Measurements from ENCODE around the gene TRIM41. TPM values are rescaled to one million over a fixed set of nuclear protein-coding genes. Genes with fewer than 3 reads are reported as not detected.

The TRIM41 gene
- total RNA-seq, 1 experiment from 2014 or later: 57.6 TPM

DNA sequence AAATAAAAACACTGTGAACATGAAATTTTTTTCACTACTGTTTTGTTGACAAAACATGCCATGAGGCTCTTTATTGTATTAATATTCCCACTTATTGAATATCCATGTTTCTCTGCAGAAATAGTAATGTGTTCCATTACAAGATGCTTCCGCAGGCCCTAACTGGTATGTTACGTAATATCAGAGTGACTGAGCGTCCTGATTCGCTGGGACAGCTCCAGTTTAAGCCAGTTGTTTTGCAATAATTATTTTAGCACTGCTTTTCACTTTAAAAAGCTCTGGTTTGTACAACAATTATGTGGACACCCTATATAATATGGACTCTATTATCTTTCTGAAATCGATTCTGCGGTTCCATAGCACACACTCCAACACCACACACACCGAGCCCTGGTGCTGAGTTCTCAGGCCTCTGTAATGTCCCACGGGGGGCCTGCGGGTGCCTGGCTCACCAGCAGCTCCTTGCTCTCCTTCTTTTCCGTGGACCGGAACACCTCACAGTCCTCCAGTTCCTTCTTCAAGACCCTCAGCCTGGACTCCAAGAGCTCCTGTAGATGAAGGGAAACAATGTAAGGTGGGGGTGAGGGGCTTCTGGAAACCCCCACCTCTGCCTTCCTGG is 19.9 kb upstream of the TRIM41 start:
- TF ChIP-seq, protein P1, sequence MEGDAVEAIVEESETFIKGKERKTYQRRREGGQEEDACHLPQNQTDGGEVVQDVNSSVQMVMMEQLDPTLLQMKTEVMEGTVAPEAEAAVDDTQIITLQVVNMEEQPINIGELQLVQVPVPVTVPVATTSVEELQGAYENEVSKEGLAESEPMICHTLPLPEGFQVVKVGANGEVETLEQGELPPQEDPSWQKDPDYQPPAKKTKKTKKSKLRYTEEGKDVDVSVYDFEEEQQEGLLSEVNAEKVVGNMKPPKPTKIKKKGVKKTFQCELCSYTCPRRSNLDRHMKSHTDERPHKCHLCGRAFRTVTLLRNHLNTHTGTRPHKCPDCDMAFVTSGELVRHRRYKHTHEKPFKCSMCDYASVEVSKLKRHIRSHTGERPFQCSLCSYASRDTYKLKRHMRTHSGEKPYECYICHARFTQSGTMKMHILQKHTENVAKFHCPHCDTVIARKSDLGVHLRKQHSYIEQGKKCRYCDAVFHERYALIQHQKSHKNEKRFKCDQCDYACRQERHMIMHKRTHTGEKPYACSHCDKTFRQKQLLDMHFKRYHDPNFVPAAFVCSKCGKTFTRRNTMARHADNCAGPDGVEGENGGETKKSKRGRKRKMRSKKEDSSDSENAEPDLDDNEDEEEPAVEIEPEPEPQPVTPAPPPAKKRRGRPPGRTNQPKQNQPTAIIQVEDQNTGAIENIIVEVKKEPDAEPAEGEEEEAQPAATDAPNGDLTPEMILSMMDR (conservative IDR thresholded peaks at IDR 0.05): no peak
- TF ChIP-seq EZH2 (IDR thresholded peaks at IDR 0.05; ENCODE audit: low read depth): no peak

DNA sequence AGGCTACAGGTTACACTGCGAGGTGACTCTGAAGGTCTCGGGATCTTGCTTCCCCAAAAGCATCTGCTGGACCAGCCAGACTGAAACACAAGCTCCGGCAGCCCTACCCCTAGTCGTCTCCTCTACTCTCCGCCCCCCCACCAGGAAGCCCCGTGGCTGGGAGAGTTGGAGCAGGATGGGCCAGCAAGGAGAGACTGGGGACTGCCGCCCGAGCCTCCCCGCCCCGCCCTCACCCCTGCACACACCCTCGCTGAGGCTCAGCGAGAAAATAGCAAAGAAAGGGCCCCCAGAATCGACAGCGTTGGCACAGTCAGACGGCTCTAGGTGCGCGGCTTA is 19.3 kb upstream of the TRIM41 start:
- Histone ChIP-seq H4K20me1 (ENCODE audit: insufficient read depth) (no peaks in the 10 kb centered on the region), H3F3A (ENCODE audit: insufficient read depth, low read depth) (peaks cover 24% of the 10 kb centered on the region; the same call in 1 of the 2 replicates), H3K27me3 (ENCODE audit: insufficient read depth, low read depth) (no peaks in the 10 kb centered on the region), H3K27ac (no peak overlapping the region), H3K4me2 (peak overlapping the region; percentile 82), H3K79me2 (ENCODE audit: low read depth) (no peaks in the 10 kb centered on the region), H2AFZ (peak overlapping the region; percentile 93), H3K9me2 (ENCODE audit: insufficient read depth) (no peaks in the 10 kb centered on the region), H3K9me3 (ENCODE audit: insufficient read depth, low read depth) (no peaks in the 10 kb centered on the region), H3K4me3 (peak overlapping the region; percentile 65), H3K36me3 (ENCODE audit: low read depth) (no peaks in the 10 kb centered on the region), H3K4me1 (replicated peaks; ENCODE audit: insufficient read depth) (peaks cover 12% of the 10 kb centered on the region)
- POLR2A ChIA-PET (ENCODE audit: unreplicated experiment): interaction anchor here (0.6 kb wide), 1 partner anchor 9 kb away, joined by 4 read pairs; no protein-coding TSS in a partner anchor
- BruUV-seq (replicated peaks): no TSS peak
- TF ChIP-seq, protein P1 (conservative IDR thresholded peaks at IDR 0.05): no peak
- TF ChIP-seq EZH2 (IDR thresholded peaks at IDR 0.05; ENCODE audit: low read depth): no peak
- peak in 1 of 2 experiments; percentile 31 for DNase-seq
- CTCF ChIA-PET: no interaction called here
- intact Hi-C loops (cut with micrococcal nuclease; ENCODE audit: unreplicated experiment): no loop called here

More for the DNA sequence above, 19.9 kb upstream of the TRIM41 start:
- H3K27me3 ChIP-seq (ENCODE audit: insufficient read depth, low read depth): no peaks in the 10 kb centered on the region
- H3K27ac ChIP-seq: no peak overlapping the region
- H3K4me2 ChIP-seq: peak overlapping the region; percentile 82
- peak overlapping the region; percentile 65; the same call in 1 of the 2 replicates for H3K4me3 ChIP-seq
- no peaks in the 10 kb centered on the region for H4K20me1 ChIP-seq (ENCODE audit: insufficient read depth)
- no peaks in the 10 kb centered on the region for H3K9me2 ChIP-seq (ENCODE audit: insufficient read depth)
- DNase-seq: no peak
- no peaks in the 10 kb centered on the region for H3K9me3 ChIP-seq (ENCODE audit: insufficient read depth, low read depth)
- H3F3A ChIP-seq (ENCODE audit: insufficient read depth, low read depth): peaks cover 21% of the 10 kb centered on the region; the same call in 1 of the 2 replicates
- CTCF ChIA-PET: no interaction called here
- peaks cover 12% of the 10 kb centered on the region for H3K4me1 ChIP-seq (replicated peaks; ENCODE audit: insufficient read depth)
- POLR2A ChIA-PET (ENCODE audit: unreplicated experiment): interaction anchor here (0.7 kb wide), 1 partner anchor 16 kb away, joined by 4 read pairs; no protein-coding TSS in a partner anchor
- intact Hi-C loops (cut with micrococcal nuclease; ENCODE audit: unreplicated experiment): no loop called here
- no TSS peak for BruUV-seq (replicated peaks)
- H3K79me2 ChIP-seq (ENCODE audit: low read depth): no peaks in the 10 kb centered on the region
- H3K36me3 ChIP-seq (ENCODE audit: low read depth): no peaks in the 10 kb centered on the region
- no peak overlapping the region for H2AFZ ChIP-seq

DNA sequence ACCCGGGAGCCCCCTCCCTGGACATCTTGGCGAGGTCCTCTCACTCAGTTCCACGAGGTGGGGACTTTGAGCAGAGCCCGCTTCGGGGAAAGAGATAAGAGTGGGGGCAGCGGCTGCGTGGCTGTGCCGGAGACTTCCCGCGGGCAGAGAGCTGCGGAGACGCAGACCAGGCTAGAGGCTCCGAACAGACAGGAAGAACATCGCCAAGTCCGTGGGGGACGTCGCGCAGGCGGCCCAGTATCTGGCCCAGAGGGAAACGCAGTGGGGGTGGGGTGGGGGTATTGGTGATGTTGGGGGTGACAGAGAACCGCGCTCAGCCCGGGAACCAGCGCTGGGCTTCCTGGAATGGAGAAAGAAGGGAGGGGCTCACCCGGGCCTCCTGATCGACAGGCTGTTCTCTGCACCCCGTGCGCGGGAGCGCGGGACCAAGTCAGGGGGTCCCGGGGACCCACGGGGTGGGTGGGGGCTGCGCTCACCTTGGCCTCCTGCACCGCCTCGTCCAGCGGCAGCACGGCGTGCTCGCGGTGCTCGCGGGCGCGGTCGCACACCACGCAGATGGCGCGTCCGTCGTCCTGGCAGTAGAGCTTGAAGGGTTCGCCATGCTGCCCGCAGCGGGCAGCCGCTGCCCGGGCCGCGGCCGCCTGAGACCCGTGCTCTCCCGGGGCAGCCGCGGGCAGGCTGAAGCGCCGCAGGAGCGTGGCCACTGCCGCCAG is 18.8 kb upstream of the TRIM41 start:
- peak overlapping the region; percentile 93 for H2AFZ ChIP-seq
- peak in 1 of 2 experiments; percentile 44 for DNase-seq
- H3K36me3 ChIP-seq (ENCODE audit: low read depth): no peaks in the 10 kb centered on the region

More for the DNA sequence above, 18.8 kb upstream of the TRIM41 start:
- H3K27me3 ChIP-seq (ENCODE audit: insufficient read depth, low read depth): no peaks in the 10 kb centered on the region
- H3K27ac ChIP-seq: no peak overlapping the region
- intact Hi-C loops (cut with micrococcal nuclease; ENCODE audit: unreplicated experiment): no loop called here
- no TSS peak for BruUV-seq (replicated peaks)
- peak overlapping the region; percentile 82 for H3K4me2 ChIP-seq
- TF ChIP-seq EZH2 (IDR thresholded peaks at IDR 0.05; ENCODE audit: low read depth): no peak
- TF ChIP-seq, protein P1 (conservative IDR thresholded peaks at IDR 0.05): no peak
- POLR2A ChIA-PET (ENCODE audit: unreplicated experiment): interaction anchor here (0.6 to 0.7 kb wide), 3 partner anchors 8 to 13 kb away, joined by 4 read pairs; no protein-coding TSS in a partner anchor
- CTCF ChIA-PET: interaction anchor here (0.6 to 0.9 kb wide), 2 partner anchors 12 kb away, joined by 3 to 13 read pairs; no protein-coding TSS in a partner anchor
- H3K9me3 ChIP-seq (ENCODE audit: insufficient read depth, low read depth): no peaks in the 10 kb centered on the region
- H3K9me2 ChIP-seq (ENCODE audit: insufficient read depth): no peaks in the 10 kb centered on the region
- H3K4me1 ChIP-seq (replicated peaks; ENCODE audit: insufficient read depth): peaks cover 12% of the 10 kb centered on the region
- H4K20me1 ChIP-seq (ENCODE audit: insufficient read depth): no peaks in the 10 kb centered on the region
- no peaks in the 10 kb centered on the region for H3K79me2 ChIP-seq (ENCODE audit: low read depth)
- peaks cover 24% of the 10 kb centered on the region; the same call in 1 of the 2 replicates for H3F3A ChIP-seq (ENCODE audit: insufficient read depth, low read depth)
- H3K4me3 ChIP-seq: peak overlapping the region; percentile 65
